Fibroblast of lung (primary cell): Measurements from ENCODE around the gene FOXL3. TPM values are rescaled to one million over a fixed set of nuclear protein-coding genes. Genes with fewer than 3 reads are reported as not detected.

Experiments
- DNase-seq, 2 donors: peaks; one replicate each; pipeline versions ENCODE4 v3.0.0 to v3.0.0-alpha.2; 2010; ENCODE audit warnings: low read depth in 2 of 2
- H2AFZ ChIP-seq: 2 replicates; pipeline ENCODE4 v1.5.1; 2012; ENCODE audit warnings: low read length, control low read depth, inconsistent platforms
- H3K27ac ChIP-seq: 2 replicates; pipeline ENCODE4 v1.5.1; 2011; ENCODE audit warnings: low read length, control low read depth; ENCODE audit not compliant: insufficient read depth
- H3K27me3 ChIP-seq: 2 replicates; pipeline ENCODE4 v1.5.1; 2011; ENCODE audit warnings: mild to moderate bottlenecking, low read length; ENCODE audit not compliant: control insufficient read depth, insufficient read depth
- H3K36me3 ChIP-seq: 2 replicates; pipeline ENCODE4 v1.5.1; 2011; ENCODE audit warnings: low read length; ENCODE audit not compliant: control insufficient read depth, insufficient read depth
- H3K4me1 ChIP-seq: 2 replicates; pipeline ENCODE4 v1.5.1; 2011; ENCODE audit warnings: low read length; ENCODE audit not compliant: control insufficient read depth, insufficient read depth; ENCODE audit errors: extremely low read depth
- H3K4me2 ChIP-seq: 2 replicates; pipeline ENCODE4 v1.5.1; 2011; ENCODE audit warnings: low read length, control low read depth; ENCODE audit not compliant: insufficient read depth; ENCODE audit errors: extremely low read depth
- H3K4me3 ChIP-seq, 4 experiments: fragments of 200-600 bp in 1 of 4; sonication (generic) in 1 of 4; replicated peaks in 1 of 4; 2 replicates each; pipeline ENCODE4 v1.5.1; 2011 to 2016; ENCODE audit warnings: low read length in 4 of 4, low read depth in 3 of 4, mild to moderate bottlenecking in 3 of 4, control low read depth in 2 of 4, inconsistent platforms in 1 of 4, mixed read lengths in 1 of 4; ENCODE audit not compliant: insufficient read depth in 1 of 4; ENCODE audit errors: control extremely low read depth in 1 of 4
- H3K79me2 ChIP-seq: 2 replicates; pipeline ENCODE4 v1.5.1; 2012; ENCODE audit warnings: mild to moderate bottlenecking, low read length, inconsistent platforms; ENCODE audit not compliant: control insufficient read depth, insufficient read depth
- H3K9ac ChIP-seq: 2 replicates; pipeline ENCODE4 v1.5.1; 2011; ENCODE audit warnings: mild to moderate bottlenecking, low read length, control low read depth; ENCODE audit not compliant: insufficient read depth
- H3K9me3 ChIP-seq: 2 replicates; pipeline ENCODE4 v1.5.1; 2012; ENCODE audit warnings: low read depth, low read length; ENCODE audit not compliant: control insufficient read depth, insufficient read depth
- H4K20me1 ChIP-seq: 2 replicates; pipeline ENCODE4 v1.5.1; 2011; ENCODE audit warnings: low read length; ENCODE audit not compliant: control insufficient read depth, insufficient read depth; ENCODE audit errors: extremely low read depth
- CTCF ChIP-seq, 2 donors: IDR thresholded peaks in 1 of 2; conservative IDR thresholded peaks in 1 of 2; 1 replicate in 1 of 2; 2 replicates in 1 of 2; pipeline ENCODE4 v1.5.1; 2011 to 2012; ENCODE audit warnings: low read length in 2 of 2, control low read depth in 1 of 2, inconsistent platforms in 1 of 2, low read depth in 1 of 2, mild to moderate bottlenecking in 1 of 2
- EZH2 ChIP-seq: IDR thresholded peaks from 2 replicates; pipeline ENCODE4 v1.5.1; 2012; ENCODE audit warnings: low read length, control low read depth, mild to moderate bottlenecking; ENCODE audit errors: missing control alignments
- polyA plus RNA-seq, 2 donors: library from polyadenylated mRNA; depleted of rRNA in 1 of 2; stranded (reverse) in 1 of 2; unstranded in 1 of 2; fragments of >200 nt; gene quantifications; 2 replicates each; pipeline ENCODE4 v1.2.1, GENCODE V29; 2011 to 2012; ENCODE audit warnings: missing spikeins in 1 of 2
- total RNA-seq: library from RNA; depleted of rRNA; stranded (reverse); fragments of >200 nt; gene quantifications from 2 replicates; pipeline ENCODE4 v1.2.1, GENCODE V29; 2014

The FOXL3 gene
- total and polyA plus RNA-seq, 2 donors (not counting 1 experiment from before 2014, with no cell fraction given), result not detected

- H3K27me3 ChIP-seq, result no peaks in the 10 kb centered on the region
- no peak overlapping the region for H2AFZ ChIP-seq
- H3K9me3 ChIP-seq, result no peaks in the 10 kb centered on the region
- TF ChIP-seq EZH2 (no peak), CTCF (conservative IDR thresholded peaks at IDR 0.05 in 1 of 2, IDR thresholded peaks at IDR 0.05 in 1 of 2; ENCODE audit: low read depth in 1 of 2, low read length in 2 of 2) (no peak)
- no peaks in the 10 kb centered on the region for H4K20me1 ChIP-seq
- H3K79me2 ChIP-seq, result no peaks in the 10 kb centered on the region
- no peaks in the 10 kb centered on the region for H3K4me1 ChIP-seq
- no peak for DNase-seq
- no peak overlapping the region for H3K9ac ChIP-seq
- no peak overlapping the region for H3K4me2 ChIP-seq
- H3K27ac ChIP-seq, result no peak overlapping the region
- H3K36me3 ChIP-seq, result peaks cover 49% of the 10 kb centered on the region
- H3K4me3 ChIP-seq, result no peak overlapping the region
Measured at GRCh38 chr7:255038-255435, 34.9 kb upstream of the FOXL3 start.

GRCh38 chr7:255721-256361, 34.1 kb upstream of the FOXL3 start:
- no peaks in the 10 kb centered on the region for H3K9me3 ChIP-seq
- no peaks in the 10 kb centered on the region for H3K4me1 ChIP-seq
- H2AFZ ChIP-seq, result no peak overlapping the region
- no peak overlapping the region for H3K4me3 ChIP-seq
- no peaks in the 10 kb centered on the region for H4K20me1 ChIP-seq
- H3K9ac ChIP-seq, result no peak overlapping the region
- H3K4me2 ChIP-seq, result no peak overlapping the region
- peaks cover 50% of the 10 kb centered on the region for H3K36me3 ChIP-seq
- TF ChIP-seq EZH2 (no peak), CTCF (conservative IDR thresholded peaks at IDR 0.05 in 1 of 2, IDR thresholded peaks at IDR 0.05 in 1 of 2; ENCODE audit: low read depth in 1 of 2, low read length in 2 of 2) (no peak)
- H3K79me2 ChIP-seq, result no peaks in the 10 kb centered on the region
- no peak for DNase-seq
- H3K27ac ChIP-seq, result no peak overlapping the region
- H3K27me3 ChIP-seq, result no peaks in the 10 kb centered on the region

GRCh38 chr7:256461-256940, 33.5 kb upstream of the FOXL3 start:
- Histone ChIP-seq H3K4me1 (no peaks in the 10 kb centered on the region), H3K27ac (no peak overlapping the region), H3K27me3 (no peaks in the 10 kb centered on the region), H3K4me3 (no peak overlapping the region), H3K9me3 (no peaks in the 10 kb centered on the region), H3K36me3 (peaks cover 53% of the 10 kb centered on the region), H2AFZ (no peak overlapping the region), H4K20me1 (no peaks in the 10 kb centered on the region), H3K9ac (no peak overlapping the region), H3K79me2 (no peaks in the 10 kb centered on the region), H3K4me2 (no peak overlapping the region)
- TF ChIP-seq EZH2 (no peak), CTCF (conservative IDR thresholded peaks at IDR 0.05 in 1 of 2, IDR thresholded peaks at IDR 0.05 in 1 of 2; ENCODE audit: low read depth in 1 of 2, low read length in 2 of 2) (no peak)
- no peak for DNase-seq
